Endothelial cell of umbilical vein (primary cell): Measurements from ENCODE around the gene ALOX5AP. TPM values are rescaled to one million over a fixed set of nuclear protein-coding genes. Genes with fewer than 3 reads are reported as not detected.

ENCODE experiments used
- BruUV-seq: library from RNA; stranded (reverse); fragments of 400-500 nt; replicated peaks from 2 replicates; lab custom pipeline; 2021; lab: Mats Ljungman, UMichigan
- CTCF ChIA-PET: fragments of 300-600, 350-600 bp; sonication (Branson Sonifier 250); formaldehyde crosslinking; loops from one replicate; lab custom pipeline; 2021; ENCODE audit warnings: antibody characterized with exemption, inconsistent platforms; lab: Charles Lee
- POLR2A ChIA-PET: fragments of 300-600, 350-600 bp; sonication (Branson Sonifier 250); formaldehyde crosslinking; loops from one replicate; lab custom pipeline; 2021; ENCODE audit warnings: antibody characterized with exemption, inconsistent platforms; lab: Charles Lee
- DNase-seq: peaks from one replicate; pipeline ENCODE4 v3.0.0-alpha.2; 2011; ENCODE audit warnings: low read depth, low spot score
- FAIRE-seq: peaks from 2 replicates; lab custom pipeline; 2011; peaks lifted over from hg19 to GRCh38; lab: Jason Lieb, UNC
- H2AFZ ChIP-seq: 2 replicates; pipeline ENCODE4 v1.6.0; 2012; ENCODE audit warnings: low read depth, low read length, control low read depth, inconsistent platforms
- H3K27ac ChIP-seq: 2 replicates; pipeline ENCODE4 v1.5.1; 2011; ENCODE audit warnings: low read depth, mild to moderate bottlenecking, control low read depth, low read length, moderate library complexity; ENCODE audit not compliant: insufficient read depth
- H3K27me3 ChIP-seq, 2 experiments: 2 replicates each; pipeline versions ENCODE4 v1.6.0 to v1.6.1; 2011; ENCODE audit warnings: low read length in 2 of 2, mixed read lengths in 1 of 2; ENCODE audit not compliant: control insufficient read depth in 2 of 2, insufficient read depth in 2 of 2
- H3K36me3 ChIP-seq, 2 experiments: 2 replicates in 1 of 2; 3 replicates in 1 of 2; pipeline ENCODE4 v1.5.1; 2011; ENCODE audit warnings: low read length in 2 of 2, mild to moderate bottlenecking in 1 of 2, moderate library complexity in 1 of 2; ENCODE audit not compliant: control insufficient read depth in 2 of 2, insufficient read depth in 2 of 2; ENCODE audit errors: extremely low read depth in 1 of 2
- H3K4me1 ChIP-seq: 3 replicates; pipeline ENCODE4 v1.5.1; 2011; ENCODE audit warnings: mild to moderate bottlenecking, low read length; ENCODE audit not compliant: control insufficient read depth, insufficient read depth; ENCODE audit errors: extremely low read depth
- H3K4me2 ChIP-seq: 2 replicates; pipeline ENCODE4 v1.6.1; 2011; ENCODE audit warnings: low read length, control low read depth, mixed read lengths; ENCODE audit not compliant: insufficient read depth
- H3K4me3 ChIP-seq, 3 experiments: fragments of 200-600 bp in 1 of 3; sonication (generic), shearing (Covaris generic) in 1 of 3; replicated peaks in 1 of 3; 2 replicates each; pipeline ENCODE4 v1.5.1; 2011 to 2016; ENCODE audit warnings: control low read depth in 3 of 3, low read length in 3 of 3, mild to moderate bottlenecking in 2 of 3, inconsistent platforms in 1 of 3, low read depth in 1 of 3, moderate library complexity in 1 of 3; ENCODE audit not compliant: insufficient read depth in 1 of 3
- H3K79me2 ChIP-seq: 2 replicates; pipeline ENCODE4 v1.6.0; 2012; ENCODE audit warnings: low read length, inconsistent platforms; ENCODE audit not compliant: control insufficient read depth, insufficient read depth
- H3K9ac ChIP-seq: replicated peaks from 2 replicates; pipeline ENCODE3; 2011; ENCODE audit warnings: low read length, control low read depth; ENCODE audit not compliant: insufficient read depth; ENCODE audit errors: extremely low read depth
- H3K9me1 ChIP-seq: replicated peaks from 3 replicates; pipeline ENCODE4 v1.6.0; 2011; ENCODE audit warnings: mild to moderate bottlenecking, low read length; ENCODE audit not compliant: control insufficient read depth, insufficient read depth; ENCODE audit errors: extremely low read depth
- H3K9me3 ChIP-seq: replicated peaks from 2 replicates; pipeline ENCODE4 v1.5.1; 2012; ENCODE audit warnings: low read length, inconsistent platforms; ENCODE audit not compliant: control insufficient read depth, insufficient read depth
- H4K20me1 ChIP-seq: replicated peaks from 2 replicates; pipeline ENCODE3; 2011; ENCODE audit warnings: mild to moderate bottlenecking, low read length; ENCODE audit not compliant: control insufficient read depth, insufficient read depth; ENCODE audit errors: extremely low read depth
- CTCF ChIP-seq, 2 donors: IDR thresholded peaks; 1 replicate in 1 of 2; 2 replicates in 1 of 2; pipeline ENCODE4 v1.5.1; 2011; ENCODE audit warnings: low read length in 2 of 2, mild to moderate bottlenecking in 2 of 2, moderate library complexity in 2 of 2, control low read depth in 1 of 2, inconsistent platforms in 1 of 2, low read depth in 1 of 2; ENCODE audit not compliant: insufficient read depth in 1 of 2; ENCODE audit errors: extremely low read depth in 1 of 2
- EZH2 ChIP-seq: IDR thresholded peaks from 2 replicates; pipeline ENCODE4 v1.6.1; 2012; ENCODE audit warnings: borderline replicate concordance, low read depth, mild to moderate bottlenecking, moderate library complexity, low read length, inconsistent platforms; ENCODE audit not compliant: severe bottlenecking
- FOS ChIP-seq: IDR thresholded peaks from 2 replicates; pipeline ENCODE4 v1.6.1; 2011; ENCODE audit warnings: mild to moderate bottlenecking, low read length, moderate library complexity, borderline replicate concordance; ENCODE audit not compliant: insufficient read depth
- GATA2 ChIP-seq: IDR thresholded peaks from 2 replicates; pipeline ENCODE4 v1.7.0; 2011; ENCODE audit warnings: low read depth, mild to moderate bottlenecking, moderate library complexity, mixed read lengths, low read length; ENCODE audit not compliant: insufficient read length, insufficient read depth
- JUN ChIP-seq: IDR thresholded peaks from 2 replicates; pipeline ENCODE4 v1.6.1; 2011; ENCODE audit warnings: borderline replicate concordance, low read depth; ENCODE audit not compliant: insufficient read length, insufficient read depth
- MAX ChIP-seq: IDR thresholded peaks from 2 replicates; pipeline ENCODE4 v1.6.1; 2011; ENCODE audit not compliant: insufficient read depth, insufficient read length
- MYC ChIP-seq: IDR thresholded peaks from one replicate; pipeline ENCODE4 v1.6.1; 2011; ENCODE audit warnings: mild to moderate bottlenecking, low read depth, low read length
- POLR2A ChIP-seq: IDR thresholded peaks from 2 replicates; pipeline ENCODE4 v1.6.1; 2012; ENCODE audit warnings: low read depth, mild to moderate bottlenecking, control low read depth, low read length
- POLR2AphosphoS5 ChIP-seq: IDR thresholded peaks from 2 replicates; pipeline ENCODE4 v1.6.1; 2012; ENCODE audit warnings: low read depth, mild to moderate bottlenecking, control low read depth, low read length, moderate library complexity; ENCODE audit not compliant: insufficient read depth
- dilution Hi-C: fragments of 300-500 bp; cut with MboI; formaldehyde crosslinking; loops from one replicate; pipeline ENCODE4 v1.15.0; 2019; ENCODE audit warnings: low sequenced_read_pairs; ENCODE audit not compliant: extremely low pct_ligation_motif_present
- intact Hi-C: fragments of 100-400 bp; cut with micrococcal nuclease; formaldehyde crosslinking; loops from one replicate; pipeline ENCODE4 v1.10.0; 2022
- polyA plus RNA-seq, 4 experiments: library from polyadenylated mRNA; depleted of rRNA in 3 of 4; stranded (reverse) in 3 of 4; unstranded in 1 of 4; fragments of >200 nt; gene quantifications; 2 replicates each; pipeline versions ENCODE4 v1.2.1 to v1.2.3, GENCODE V29; 2011 to 2012; ENCODE audit warnings: missing spikeins in 1 of 4
- total RNA-seq: library from RNA; stranded (reverse); gene quantifications from 2 replicates; pipeline ENCODE4 v1.2.3, GENCODE V29; 2021

The ALOX5AP gene
- total and polyA plus RNA-seq, 2 donors (not counting 3 experiments of a cell fraction or from before 2014, with no cell fraction given) = 1.8 TPM; not detected in 1

GRCh38 chr13:30744056-30744680, 8.8 kb downstream of the ALOX5AP start:
- DNase-seq = peak; percentile 36

GRCh38 chr13:30744681-30745077, 9.3 kb downstream of the ALOX5AP start:
- Histone ChIP-seq H3K79me2 (no peaks in the 10 kb centered on the region), H3K4me3 (no peak overlapping the region), H3K27ac (peak overlapping the region; percentile 87), H3K36me3 (no peaks in the 10 kb centered on the region), H3K9me3 (no peaks in the 10 kb centered on the region), H2AFZ (no peak overlapping the region), H3K4me2 (peak overlapping the region; percentile 60), H3K27me3 (no peaks in the 10 kb centered on the region), H3K9me1 (no peaks in the 10 kb centered on the region), H3K4me1 (peaks cover 46% of the 10 kb centered on the region), H4K20me1 (no peaks in the 10 kb centered on the region), H3K9ac (no peak overlapping the region)
- no peak for TF ChIP-seq GATA2
- TF ChIP-seq POLR2AphosphoS5 = no peak
- TF ChIP-seq EZH2 = no peak
- TF ChIP-seq MAX = no peak
- TF ChIP-seq FOS = no peak
- no peak for TF ChIP-seq MYC
- no peak for TF ChIP-seq POLR2A
- TF ChIP-seq CTCF (IDR thresholded peaks at IDR 0.05; ENCODE audit: extremely low read depth in 1 of 2, insufficient read depth in 1 of 2, low read depth in 1 of 2, low read length in 2 of 2) = no peak
- TF ChIP-seq JUN = no peak
- DNase-seq (no peak), FAIRE-seq (no peak)
- intact Hi-C loops (loop anchor here (5.0 kb wide), 1 partner anchor 418 kb away; the partner anchor contains the start of gene HSPH1), dilution Hi-C loops (no loop called here)
- ChIA-PET POLR2A (no interaction called here), CTCF (no interaction called here)
- no TSS peak for BruUV-seq

More at GRCh38 chr13:30744056-30744680, 8.8 kb downstream of the ALOX5AP start:
- CTCF ChIA-PET = interaction anchor here (1.0 to 2.6 kb wide), 5 partner anchors 36 to 300 kb away, joined by 3 to 13 read pairs (median 6); no protein-coding TSS in a partner anchor
- H3K27me3 ChIP-seq = no peaks in the 10 kb centered on the region
- H3K27ac ChIP-seq = peak overlapping the region; percentile 87
- H3K9me1 ChIP-seq = no peaks in the 10 kb centered on the region
- TF ChIP-seq FOS = peak; percentile 85
- TF ChIP-seq POLR2A = no peak
- TF ChIP-seq MAX = no peak
- TF ChIP-seq JUN = peak; percentile 59
- TF ChIP-seq GATA2 = peak; percentile 46
- TF ChIP-seq EZH2 = no peak
- no peak for TF ChIP-seq POLR2AphosphoS5
- peak overlapping the region; percentile 60 for H3K4me2 ChIP-seq
- H3K9ac ChIP-seq = peak overlapping the region; percentile 32
- H3K79me2 ChIP-seq = no peaks in the 10 kb centered on the region
- POLR2A ChIA-PET = no interaction called here
- dilution Hi-C loops (no loop called here), intact Hi-C loops (loop anchor here (5.0 kb wide), 1 partner anchor 418 kb away; the partner anchor contains the start of gene HSPH1)
- H4K20me1 ChIP-seq = no peaks in the 10 kb centered on the region
- peak overlapping the region; percentile 4 for H2AFZ ChIP-seq
- no peak overlapping the region for H3K4me3 ChIP-seq
- BruUV-seq = no TSS peak
- no peaks in the 10 kb centered on the region for H3K36me3 ChIP-seq
- peaks cover 51% of the 10 kb centered on the region for H3K4me1 ChIP-seq
- no peaks in the 10 kb centered on the region for H3K9me3 ChIP-seq
- peak; percentile 80 for FAIRE-seq
